ENCODE data around the gene LRRTM3. TPM values are rescaled to one million over a fixed set of nuclear protein-coding genes. Genes with fewer than 3 reads are reported as not detected.

The LRRTM3 gene
- polyA plus RNA-seq, 1 of the 3 experiments (the other 2 are of a cell fraction): not detected

- TF ChIP-seq TCF12 (IDR thresholded peaks at IDR 0.05) (no peak), JUND (IDR thresholded peaks at IDR 0.05) (no peak)
These were observed 71.2 kb downstream of the LRRTM3 start (continued) for GRCh38 chr10:66996996-66997395.

GRCh38 chr10:66999762-67000545 lies 74.1 kb downstream of the LRRTM3 start:
- no peak overlapping the region for H3K4me2 ChIP-seq
- DNase-seq: no peak
- 24% methylated on average over 3 of the region's 3 CpGs for WGBS (ENCODE audit: low lambda C conversion rate)
- no peak overlapping the region for H2AFZ ChIP-seq (ENCODE audit: low read depth)
- no peaks in the 10 kb centered on the region for H3K9me2 ChIP-seq
- no peaks in the 10 kb centered on the region for H3K27me3 ChIP-seq (ENCODE audit: insufficient read depth)
- H4K20me1 ChIP-seq (ENCODE audit: insufficient read depth): no peaks in the 10 kb centered on the region
- no peak overlapping the region for H3K27ac ChIP-seq (ENCODE audit: low read depth in 2 of 2, low read length in 1 of 2)
- no peaks in the 10 kb centered on the region for H3K9me3 ChIP-seq
- H3K79me2 ChIP-seq (ENCODE audit: insufficient read depth): no peaks in the 10 kb centered on the region
- ChIA-PET POLR2A (no interaction called here), CTCF (no interaction called here)
- TF ChIP-seq EP300 (IDR thresholded peaks at IDR 0.05; ENCODE audit: borderline replicate concordance in 1 of 2, low read depth in 1 of 2, low read length in 1 of 2) (no peak), FOXM1 (IDR thresholded peaks at IDR 0.05; ENCODE audit: low read depth) (no peak), PBX3 (IDR thresholded peaks at IDR 0.05) (no peak), USF1 (IDR thresholded peaks at IDR 0.05; ENCODE audit: borderline replicate concordance, low read depth) (no peak), SMC3 (IDR thresholded peaks at IDR 0.05; ENCODE audit: low read depth, low read length) (no peak), EZH2phosphoT487 (IDR thresholded peaks at IDR 0.05; ENCODE audit: borderline replicate concordance, low read depth) (no peak), YY1 (IDR thresholded peaks at IDR 0.05; ENCODE audit: low read depth) (no peak), MEF2A (IDR thresholded peaks at IDR 0.05; ENCODE audit: borderline replicate concordance, low read depth) (no peak), GABPA (IDR thresholded peaks at IDR 0.05; ENCODE audit: low read depth) (no peak), POLR2AphosphoS5 (IDR thresholded peaks at IDR 0.05; ENCODE audit: low read depth, low read length) (no peak), TAF1 (IDR thresholded peaks at IDR 0.05; ENCODE audit: borderline replicate concordance, low read depth, low read length) (no peak)
- no peaks in the 10 kb centered on the region for H3K36me3 ChIP-seq (replicated peaks in 1 of 2; ENCODE audit: control insufficient read depth in 1 of 2, insufficient read depth in 2 of 2, low read length in 1 of 2)
- H3F3A ChIP-seq (replicated peaks; ENCODE audit: insufficient read depth): no peaks in the 10 kb centered on the region
- no peaks in the 10 kb centered on the region for H3K4me1 ChIP-seq (ENCODE audit: control insufficient read depth in 1 of 2, insufficient read depth in 2 of 2, low read depth in 1 of 2, low read length in 1 of 2)
- no peak overlapping the region for H3K4me3 ChIP-seq (ENCODE audit: low read depth in 2 of 2, low read length in 1 of 2)
- no peak overlapping the region for H3K9ac ChIP-seq

- H2AFZ ChIP-seq (ENCODE audit: low read depth): no peak overlapping the region
- 3% methylated on average over 2 of the region's 2 CpGs for WGBS (ENCODE audit: low lambda C conversion rate)
- no peaks in the 10 kb centered on the region for H3K9me3 ChIP-seq
- H3K4me3 ChIP-seq (ENCODE audit: low read depth in 2 of 2, low read length in 1 of 2): no peak overlapping the region
- no peaks in the 10 kb centered on the region for H3K79me2 ChIP-seq (ENCODE audit: insufficient read depth)
- no peak for DNase-seq
- no peaks in the 10 kb centered on the region for H3K4me1 ChIP-seq (ENCODE audit: control insufficient read depth in 1 of 2, insufficient read depth in 2 of 2, low read depth in 1 of 2, low read length in 1 of 2)
- no peak overlapping the region for H3K27ac ChIP-seq (ENCODE audit: low read depth in 2 of 2, low read length in 1 of 2)
- no peaks in the 10 kb centered on the region for H3K27me3 ChIP-seq (ENCODE audit: insufficient read depth)
- no peaks in the 10 kb centered on the region for H4K20me1 ChIP-seq (ENCODE audit: insufficient read depth)
- H3K4me2 ChIP-seq: no peak overlapping the region
- POLR2A ChIA-PET: no interaction called here
- no peaks in the 10 kb centered on the region for H3F3A ChIP-seq (replicated peaks; ENCODE audit: insufficient read depth)
- no peaks in the 10 kb centered on the region for H3K9me2 ChIP-seq
- H3K36me3 ChIP-seq (replicated peaks in 1 of 2; ENCODE audit: control insufficient read depth in 1 of 2, insufficient read depth in 2 of 2, low read length in 1 of 2): no peaks in the 10 kb centered on the region
- CTCF ChIA-PET: no interaction called here
- H3K9ac ChIP-seq: no peak overlapping the region
- TF ChIP-seq POLR2AphosphoS5 (IDR thresholded peaks at IDR 0.05; ENCODE audit: low read depth, low read length): no peak
- no peak for TF ChIP-seq GATA2 (CRISPR knock-in tag; IDR thresholded peaks at IDR 0.05)
- no peak for TF ChIP-seq RCOR1 (IDR thresholded peaks at IDR 0.05; ENCODE audit: low read length)
- no peak for TF ChIP-seq SMC3 (IDR thresholded peaks at IDR 0.05; ENCODE audit: low read depth, low read length)
- TF ChIP-seq TEAD4 (IDR thresholded peaks at IDR 0.05; ENCODE audit: borderline replicate concordance, insufficient read depth): no peak
- TF ChIP-seq ELF1 (IDR thresholded peaks at IDR 0.05): no peak
- no peak for TF ChIP-seq MEF2A (IDR thresholded peaks at IDR 0.05; ENCODE audit: borderline replicate concordance, low read depth)
- TF ChIP-seq RAD21 (IDR thresholded peaks at IDR 0.05; ENCODE audit: low read length): no peak
- TF ChIP-seq PBX3 (IDR thresholded peaks at IDR 0.05): no peak
- no peak for TF ChIP-seq RFX5 (IDR thresholded peaks at IDR 0.05; ENCODE audit: low read length)
- TF ChIP-seq EP300 (IDR thresholded peaks at IDR 0.05; ENCODE audit: borderline replicate concordance in 1 of 2, low read depth in 1 of 2, low read length in 1 of 2): no peak
- TF ChIP-seq REST (IDR thresholded peaks at IDR 0.05; ENCODE audit: low read depth, low read length): no peak
These were observed 78.9 kb downstream of the LRRTM3 start for GRCh38 chr10:67004690-67005089.
